SK-N-SH (cell line): Measurements from ENCODE around the gene CPB1. TPM values are rescaled to one million over a fixed set of nuclear protein-coding genes. Genes with fewer than 3 reads are reported as not detected.

Experiments used
- CTCF ChIA-PET: fragments of 300-600, 350-600 bp; formaldehyde crosslinking; extraction: SDS; loops from one replicate; lab custom pipeline; 2021; lab: Yijun Ruan, JAX
- POLR2A ChIA-PET: fragments of 350-600 bp; sonication (Branson Sonifier 250); formaldehyde crosslinking; extraction: SDS; loops from one replicate; lab custom pipeline; 2020; ENCODE audit warnings: antibody characterized with exemption, inconsistent platforms; lab: Yijun Ruan, JAX
- DNase-seq: peaks from one replicate; pipeline ENCODE4 v3.0.0; 2012
- H2AFZ ChIP-seq: fragments of 200-600 bp; sonication (generic); 2 replicates; pipeline ENCODE4 v1.8.1; 2016; ENCODE audit warnings: antibody characterized with exemption, mild to moderate bottlenecking, low read depth
- H3F3A ChIP-seq: fragments of 200-600 bp; sonication (generic); replicated peaks from 2 replicates; pipeline ENCODE3; 2016; ENCODE audit warnings: antibody characterized with exemption, mild to moderate bottlenecking; ENCODE audit not compliant: insufficient read depth
- H3K27ac ChIP-seq, 2 experiments: fragments of 200-500 bp in 1 of 2; fragments of 200-600 bp in 1 of 2; sonication (Bioruptor generic) in 1 of 2; sonication (generic), shearing (Covaris generic) in 1 of 2; 2 replicates each; pipeline versions ENCODE4 v1.5.1 to v1.6.1; 2014 to 2016; ENCODE audit warnings: low read depth in 2 of 2, inconsistent platforms in 1 of 2, low read length in 1 of 2, mild to moderate bottlenecking in 1 of 2, mixed read lengths in 1 of 2
- H3K27me3 ChIP-seq: fragments of 200-600 bp; sonication (generic), shearing (Covaris generic); 2 replicates; pipeline ENCODE4 v1.6.1; 2016; ENCODE audit warnings: mixed run types; ENCODE audit not compliant: insufficient read depth
- H3K36me3 ChIP-seq, 2 experiments: fragments of 200-500 bp in 1 of 2; fragments of 200-600 bp in 1 of 2; sonication (Bioruptor generic) in 1 of 2; sonication (generic) in 1 of 2; replicated peaks in 1 of 2; 2 replicates each; pipeline versions ENCODE3 to v1.5.1; 2014 to 2016; ENCODE audit warnings: low read length in 1 of 2, mild to moderate bottlenecking in 1 of 2; ENCODE audit not compliant: insufficient read depth in 2 of 2, control insufficient read depth in 1 of 2
- H3K4me1 ChIP-seq, 2 experiments: fragments of 200-500 bp in 1 of 2; fragments of 200-600 bp in 1 of 2; sonication (Bioruptor generic) in 1 of 2; sonication (generic), shearing (Covaris generic) in 1 of 2; 2 replicates each; pipeline versions ENCODE4 v1.5.1 to v1.6.1; 2014 to 2016; ENCODE audit warnings: low read depth in 1 of 2, low read length in 1 of 2, mixed run types in 1 of 2; ENCODE audit not compliant: insufficient read depth in 2 of 2, control insufficient read depth in 1 of 2
- H3K4me2 ChIP-seq: fragments of 200-600 bp; sonication (generic), shearing (Covaris generic); 2 replicates; pipeline ENCODE4 v1.6.1; 2017; ENCODE audit warnings: mixed run types
- H3K4me3 ChIP-seq, 2 experiments: fragments of 200-500 bp in 1 of 2; fragments of 200-600 bp in 1 of 2; sonication (Bioruptor generic) in 1 of 2; sonication (generic), shearing (Covaris generic) in 1 of 2; 2 replicates each; pipeline versions ENCODE4 v1.5.1 to v1.8.1; 2014 to 2016; ENCODE audit warnings: low read depth in 2 of 2, inconsistent platforms in 1 of 2, low read length in 1 of 2, mild to moderate bottlenecking in 1 of 2, mixed read lengths in 1 of 2, moderate library complexity in 1 of 2
- H3K79me2 ChIP-seq: fragments of 200-600 bp; sonication (generic); 2 replicates; pipeline ENCODE4 v1.8.1; 2017; ENCODE audit warnings: mild to moderate bottlenecking; ENCODE audit not compliant: insufficient read depth
- H3K9ac ChIP-seq: fragments of 200-600 bp; sonication (generic); 2 replicates; pipeline ENCODE4 v1.6.1; 2017; ENCODE audit warnings: mixed run types
- H3K9me2 ChIP-seq: fragments of 200-600 bp; sonication (generic); 2 replicates; pipeline ENCODE4 v1.6.1; 2017; ENCODE audit warnings: mixed run types
- H3K9me3 ChIP-seq: fragments of 200-600 bp; sonication (generic); 2 replicates; pipeline ENCODE4 v1.6.1; 2017; ENCODE audit warnings: mixed run types, mild to moderate bottlenecking, moderate library complexity
- H4K20me1 ChIP-seq: fragments of 200-600 bp; sonication (generic); 2 replicates; pipeline ENCODE4 v1.6.1; 2017; ENCODE audit warnings: mild to moderate bottlenecking, mixed run types; ENCODE audit not compliant: insufficient read depth
- CHD2 ChIP-seq: fragments of 150-350 bp; IDR thresholded peaks from 2 replicates; pipeline ENCODE4 v1.6.1; 2018; ENCODE audit warnings: low read length; ENCODE audit not compliant: partially characterized antibody
- EP300 ChIP-seq, 2 experiments: IDR thresholded peaks; 2 replicates each; pipeline versions ENCODE4 v1.4.0 to v1.6.1; 2012; ENCODE audit warnings: borderline replicate concordance in 1 of 2, low read depth in 1 of 2, low read length in 1 of 2
- FOXM1 ChIP-seq: IDR thresholded peaks from 2 replicates; pipeline ENCODE4 v1.4.0; 2012; ENCODE audit warnings: low read depth, mild to moderate bottlenecking
- GATA2 ChIP-seq: sonication (generic); formaldehyde crosslinking; IDR thresholded peaks from 2 replicates; pipeline ENCODE4 v1.5.0; 2020; ENCODE audit warnings: mild to moderate bottlenecking, missing genetic modification reagents
- MAX ChIP-seq: IDR thresholded peaks from 2 replicates; pipeline ENCODE4 v1.4.0; 2012; ENCODE audit warnings: low read depth
- MEF2A ChIP-seq: IDR thresholded peaks from 2 replicates; pipeline ENCODE4 v1.4.0; 2012; ENCODE audit warnings: low read depth, borderline replicate concordance
- MXI1 ChIP-seq: IDR thresholded peaks from 2 replicates; pipeline ENCODE4 v1.6.1; 2012; ENCODE audit warnings: mild to moderate bottlenecking, low read depth, low read length, improper control_type of control experiment
- NFIC ChIP-seq: IDR thresholded peaks from 2 replicates; pipeline ENCODE4 v1.4.0; 2012; ENCODE audit warnings: borderline replicate concordance
- NRF1 ChIP-seq: IDR thresholded peaks from 2 replicates; pipeline ENCODE4 v1.6.1; 2012; ENCODE audit warnings: low read depth, mild to moderate bottlenecking, low read length
- PBX3 ChIP-seq: IDR thresholded peaks from 2 replicates; pipeline ENCODE4; 2012
- POLR2AphosphoS5 ChIP-seq: IDR thresholded peaks from 2 replicates; pipeline ENCODE4 v1.6.1; 2012; ENCODE audit warnings: low read depth, low read length
- RAD21 ChIP-seq: IDR thresholded peaks from 2 replicates; pipeline ENCODE4 v1.6.1; 2012; ENCODE audit warnings: mild to moderate bottlenecking, low read length
- RCOR1 ChIP-seq: fragments of 150-350 bp; IDR thresholded peaks from 2 replicates; pipeline ENCODE4 v1.6.1; 2017; ENCODE audit warnings: antibody characterized with exemption, low read length
- RXRA ChIP-seq: IDR thresholded peaks from 2 replicates; pipeline ENCODE4 v1.4.0; 2012; ENCODE audit warnings: low read depth, mild to moderate bottlenecking, borderline replicate concordance
- SIN3A ChIP-seq: IDR thresholded peaks from 2 replicates; pipeline ENCODE4 v1.6.1; 2012; ENCODE audit warnings: low read depth, mild to moderate bottlenecking, low read length, moderate library complexity, borderline replicate concordance
- SMC3 ChIP-seq: IDR thresholded peaks from 2 replicates; pipeline ENCODE4 v1.6.1; 2012; ENCODE audit warnings: low read depth, low read length, improper control_type of control experiment
- TAF1 ChIP-seq: IDR thresholded peaks from 2 replicates; pipeline ENCODE4 v1.6.1; 2012; ENCODE audit warnings: low read depth, mild to moderate bottlenecking, low read length, moderate library complexity, borderline replicate concordance
- TCF12 ChIP-seq: IDR thresholded peaks from 2 replicates; pipeline ENCODE4 v1.4.0; 2012
- YY1 ChIP-seq: IDR thresholded peaks from 2 replicates; pipeline ENCODE4 v1.4.0; 2012; ENCODE audit warnings: low read depth, mild to moderate bottlenecking
- ZBTB33 ChIP-seq: IDR thresholded peaks from 2 replicates; pipeline ENCODE4 v1.4.0; 2012; ENCODE audit warnings: low read depth, borderline replicate concordance
- WGBS: methylation state at CpG from one replicate; pipeline ENCODE4 v1.1.6; 2017; ENCODE audit warnings: low lambda C conversion rate; 5-methylcytosine and 5-hydroxymethylcytosine counted together
- polyA plus RNA-seq, 3 experiments: library from polyadenylated mRNA; depleted of rRNA; stranded (reverse); fragments of >200 nt; gene quantifications; 2 replicates each; pipeline ENCODE4 v1.2.3, GENCODE V29; 2012
- TF ChIP-seq, protein P1 (sequence below): fragments of 150-350 bp; IDR thresholded peaks from 2 replicates; pipeline ENCODE4 v1.6.1; 2016; ENCODE audit warnings: mild to moderate bottlenecking, low read depth, low read length

CPB1 gene
- polyA plus RNA-seq, 1 of the 3 experiments (the other 2 are of a cell fraction), result 0.26 TPM

DNA sequence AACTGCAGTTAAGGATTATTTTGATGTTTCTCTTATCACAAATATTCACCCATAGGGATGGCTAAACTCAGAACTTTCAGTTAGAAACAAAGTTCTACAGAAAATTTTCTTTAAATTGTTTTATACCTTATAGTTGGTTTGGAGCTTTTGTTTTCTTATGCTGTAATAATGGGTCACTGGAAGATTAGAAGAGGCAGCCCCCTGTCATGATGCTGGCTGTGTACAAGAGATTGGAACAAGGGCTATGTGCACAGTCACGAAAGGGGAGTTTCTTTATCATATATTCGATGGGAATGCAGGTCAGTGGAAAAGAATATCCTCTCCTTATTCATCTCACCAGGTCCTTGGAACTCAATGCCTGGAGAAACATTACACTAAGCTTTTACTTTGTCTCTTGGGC is 25.5 kb downstream of the CPB1 start:
- Histone ChIP-seq H3K79me2 (no peaks in the 10 kb centered on the region), H3K9me3 (no peaks in the 10 kb centered on the region), H3K4me1 (no peaks in the 10 kb centered on the region), H3K36me3 (no peaks in the 10 kb centered on the region), H2AFZ (no peak overlapping the region)
- 81% methylated on average over 2 of the region's 2 CpGs for WGBS
- TF ChIP-seq, protein P1, sequence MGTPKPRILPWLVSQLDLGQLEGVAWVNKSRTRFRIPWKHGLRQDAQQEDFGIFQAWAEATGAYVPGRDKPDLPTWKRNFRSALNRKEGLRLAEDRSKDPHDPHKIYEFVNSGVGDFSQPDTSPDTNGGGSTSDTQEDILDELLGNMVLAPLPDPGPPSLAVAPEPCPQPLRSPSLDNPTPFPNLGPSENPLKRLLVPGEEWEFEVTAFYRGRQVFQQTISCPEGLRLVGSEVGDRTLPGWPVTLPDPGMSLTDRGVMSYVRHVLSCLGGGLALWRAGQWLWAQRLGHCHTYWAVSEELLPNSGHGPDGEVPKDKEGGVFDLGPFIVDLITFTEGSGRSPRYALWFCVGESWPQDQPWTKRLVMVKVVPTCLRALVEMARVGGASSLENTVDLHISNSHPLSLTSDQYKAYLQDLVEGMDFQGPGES, result no peak
- TF ChIP-seq SMC3, result no peak
- no peak for TF ChIP-seq ZBTB33
- no peak for TF ChIP-seq GATA2
- no peak for TF ChIP-seq POLR2AphosphoS5
- TF ChIP-seq, all 33 proteins: peak for 0
- DNase-seq, result no peak
- ChIA-PET POLR2A (no interaction called here), CTCF (interaction anchor here (0.9 to 4.3 kb wide), 7 partner anchors 8 to 126 kb away, joined by 3 to 19 read pairs (median 4); no protein-coding TSS in a partner anchor)
- H3F3A ChIP-seq, result no peaks in the 10 kb centered on the region
- no peaks in the 10 kb centered on the region for H4K20me1 ChIP-seq
- no peak overlapping the region for H3K4me2 ChIP-seq
- no peak overlapping the region for H3K9ac ChIP-seq
- no peak overlapping the region for H3K27ac ChIP-seq
- H3K9me2 ChIP-seq, result no peaks in the 10 kb centered on the region
- no peak overlapping the region for H3K4me3 ChIP-seq
- no peaks in the 10 kb centered on the region for H3K27me3 ChIP-seq

DNA sequence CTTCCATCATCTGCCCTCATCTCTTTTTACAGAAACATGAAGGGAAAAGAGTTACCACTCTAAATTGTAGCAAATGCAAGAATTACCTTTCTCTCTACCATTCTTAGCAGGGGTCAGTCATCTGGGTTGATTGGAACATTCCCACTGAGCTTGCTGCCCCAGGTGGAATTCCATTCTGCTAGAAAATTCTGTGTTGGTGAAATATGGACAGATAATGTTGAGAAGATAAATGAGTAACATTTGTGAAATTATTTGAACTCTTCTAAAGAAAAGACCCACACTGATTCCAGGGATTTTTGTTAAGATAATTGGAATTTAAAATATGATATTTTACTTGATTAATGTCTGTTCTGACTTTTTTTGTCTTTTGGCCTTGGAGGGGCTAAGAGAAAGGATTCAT is 26.4 kb downstream of the CPB1 start:
- Histone ChIP-seq H2AFZ (no peak overlapping the region), H3K4me3 (no peak overlapping the region), H3K9ac (no peak overlapping the region), H3K27ac (no peak overlapping the region), H3K79me2 (no peaks in the 10 kb centered on the region), H3K4me2 (no peak overlapping the region), H3K9me3 (no peaks in the 10 kb centered on the region), H3K27me3 (no peaks in the 10 kb centered on the region), H3K36me3 (no peaks in the 10 kb centered on the region), H3K4me1 (no peaks in the 10 kb centered on the region), H3F3A (no peaks in the 10 kb centered on the region), H3K9me2 (no peaks in the 10 kb centered on the region), H4K20me1 (no peaks in the 10 kb centered on the region)
- no peak for DNase-seq
- TF ChIP-seq NFIC, result no peak
- TF ChIP-seq MAX, result no peak
- TF ChIP-seq GATA2, result no peak
- TF ChIP-seq YY1, result no peak
- no peak for TF ChIP-seq MXI1
- TF ChIP-seq SIN3A, result no peak
- no peak for TF ChIP-seq PBX3
- no peak for TF ChIP-seq CHD2
- TF ChIP-seq TCF12, result no peak
- no peak for TF ChIP-seq EP300 (IDR thresholded peaks at IDR 0.05; ENCODE audit: borderline replicate concordance in 1 of 2, low read depth in 1 of 2, low read length in 1 of 2)
- no peak for TF ChIP-seq RCOR1
- no peak for TF ChIP-seq RXRA
- TF ChIP-seq FOXM1, result no peak
- TF ChIP-seq MEF2A, result no peak
- no peak for TF ChIP-seq RAD21
- no peak for TF ChIP-seq TAF1
- no peak for TF ChIP-seq NRF1
- CTCF ChIA-PET, result interaction anchor here (0.9 to 1.4 kb wide), 6 partner anchors 8 to 127 kb away, joined by 3 to 5 read pairs (median 4); no protein-coding TSS in a partner anchor
- POLR2A ChIA-PET, result no interaction called here
